ENCODE data around the gene FAM135A.
"Not testable (repeated sequence)": the region's sequence is repeated elsewhere in the genome, so short reads cannot be mapped to it uniquely, and the experiment has no call there.

FAM135A gene

GRCh38 chr6:70557998-70558397, 144.7 kb downstream of the FAM135A start:
- TF ChIP-seq CTCF (IDR thresholded peaks at IDR 0.05; ENCODE audit: low read depth, low read length, missing control alignments) = no peak
- H3K4me3 ChIP-seq (replicated peaks; ENCODE audit: low read depth, low read length) = no peak overlapping the region
- DNase-seq (ENCODE audit: extremely low read depth, low read depth) = no peak

- H3K4me3 ChIP-seq (replicated peaks; ENCODE audit: low read depth, low read length); DNase-seq (ENCODE audit: extremely low read depth, low read depth): not testable (repeated sequence)
These were observed 149.1 kb downstream of the FAM135A start for GRCh38 chr6:70562401-70562800.

GRCh38 chr6:70563530-70563929, 150.2 kb downstream of the FAM135A start:
- no peak overlapping the region for H3K4me3 ChIP-seq (replicated peaks; ENCODE audit: low read depth, low read length)
- TF ChIP-seq CTCF (IDR thresholded peaks at IDR 0.05; ENCODE audit: low read depth, low read length, missing control alignments) = no peak
- no peak for DNase-seq (ENCODE audit: extremely low read depth, low read depth)

- DNase-seq (ENCODE audit: extremely low read depth, low read depth) = peak; percentile 42
- no peak for TF ChIP-seq CTCF (IDR thresholded peaks at IDR 0.05; ENCODE audit: low read depth, low read length, missing control alignments)
- peak within 1 kb of the TSS; percentile 88 for H3K4me3 ChIP-seq (replicated peaks; ENCODE audit: low read depth, low read length)
These were observed 153.6 kb downstream of the FAM135A start, which contains the start of gene SDHAF4 for GRCh38 chr6:70566751-70567382. Gene SDHAF4, plus strand, starts transcription at chr6:70566930. Its CDS starts 11 bp downstream, at chr6:70566941.

- H3K4me3 ChIP-seq (replicated peaks; ENCODE audit: low read depth, low read length) = no peak overlapping the region
- no peak for TF ChIP-seq CTCF (IDR thresholded peaks at IDR 0.05; ENCODE audit: low read depth, low read length, missing control alignments)
- no peak for DNase-seq (ENCODE audit: extremely low read depth, low read depth)
These were observed 161.3 kb downstream of the FAM135A start for GRCh38 chr6:70574643-70575042.

- no peak for TF ChIP-seq CTCF (IDR thresholded peaks at IDR 0.05; ENCODE audit: low read depth, low read length, missing control alignments)
- DNase-seq (ENCODE audit: extremely low read depth, low read depth) = no peak
- H3K4me3 ChIP-seq (replicated peaks; ENCODE audit: low read depth, low read length) = no peak overlapping the region
These were observed 162.7 kb downstream of the FAM135A start for GRCh38 chr6:70575899-70576495.

- no peak overlapping the region for H3K4me3 ChIP-seq (replicated peaks; ENCODE audit: low read depth, low read length)
- no peak for DNase-seq (ENCODE audit: extremely low read depth, low read depth)
- no peak for TF ChIP-seq CTCF (IDR thresholded peaks at IDR 0.05; ENCODE audit: low read depth, low read length, missing control alignments)
These were observed 172.8 kb downstream of the FAM135A start for GRCh38 chr6:70586114-70586513.

All from HFF-Myc (cell line).